HEK293T (cell line): Measurements from ENCODE around the gene GIGYF2.

ENCODE experiments used
- ARNT ChIP-seq: fragments of 450-650 bp; IDR thresholded peaks from 2 replicates; pipeline ENCODE4 v1.6.1; 2017; ENCODE audit warnings: mild to moderate bottlenecking
- BHLHE40 ChIP-seq: fragments of 450-650 bp; IDR thresholded peaks from 2 replicates; pipeline ENCODE4 v1.6.1; 2016; ENCODE audit warnings: mild to moderate bottlenecking, moderate library complexity, borderline replicate concordance
- FOXA1 ChIP-seq: fragments of 450-650 bp; IDR thresholded peaks from 2 replicates; pipeline ENCODE4 v1.6.1; 2016; ENCODE audit warnings: mild to moderate bottlenecking
- FOXM1 ChIP-seq: fragments of 450-650 bp; IDR thresholded peaks from 2 replicates; pipeline ENCODE4 v1.6.1; 2017; ENCODE audit warnings: mild to moderate bottlenecking, borderline replicate concordance
- HDGF ChIP-seq: fragments of 450-650 bp; IDR thresholded peaks from 2 replicates; pipeline ENCODE4 v1.6.1; 2017; ENCODE audit warnings: antibody characterized with exemption, borderline replicate concordance
- L3MBTL2 ChIP-seq: fragments of 450-650 bp; conservative IDR thresholded peaks from 2 replicates; pipeline ENCODE4 v1.6.1; 2016; ENCODE audit warnings: mild to moderate bottlenecking
- LEF1 ChIP-seq: fragments of 450-650 bp; IDR thresholded peaks from 2 replicates; pipeline ENCODE4 v1.6.1; 2017; ENCODE audit warnings: mild to moderate bottlenecking, borderline replicate concordance
- SP1 ChIP-seq: fragments of 450-650 bp; IDR thresholded peaks from 2 replicates; pipeline ENCODE4 v1.6.1; 2017
- SUZ12 ChIP-seq: fragments of 450-650 bp; IDR thresholded peaks from 2 replicates; pipeline ENCODE4 v1.6.1; 2016; ENCODE audit warnings: mild to moderate bottlenecking
- ZNF384 ChIP-seq: fragments of 450-650 bp; IDR thresholded peaks from 2 replicates; pipeline ENCODE4 v1.6.1; 2016

DNA sequence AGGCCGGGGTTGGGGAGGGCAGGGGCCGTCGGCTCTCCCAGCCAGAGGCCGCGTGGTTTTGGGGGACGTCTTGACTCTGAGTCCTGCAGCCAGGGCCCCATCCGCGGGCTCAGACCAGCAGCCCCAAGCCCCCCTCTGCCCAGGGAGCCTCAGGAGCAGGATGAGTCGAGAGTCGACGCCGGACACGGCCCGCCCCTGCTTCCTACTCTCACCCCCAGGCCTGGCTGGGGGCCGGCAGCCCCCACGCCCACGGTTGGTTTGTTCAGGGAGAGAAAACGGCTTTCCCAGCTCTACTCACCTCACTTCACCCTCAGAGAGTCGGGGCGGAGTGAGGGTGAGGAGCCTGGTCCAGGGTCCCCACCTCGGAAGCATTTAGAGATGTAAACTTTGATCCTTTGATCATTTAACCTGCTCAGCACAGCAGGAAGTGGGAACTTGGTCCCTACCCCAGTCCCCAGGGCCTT is 179.9 kb downstream of the GIGYF2 start:
- no peak for TF ChIP-seq ARNT
- no peak for TF ChIP-seq SP1
- no peak for TF ChIP-seq SUZ12
- TF ChIP-seq ZNF384: no peak
- TF ChIP-seq FOXA1: no peak
- no peak for TF ChIP-seq HDGF
- no peak for TF ChIP-seq L3MBTL2
- TF ChIP-seq FOXM1: no peak
- TF ChIP-seq BHLHE40: no peak
- no peak for TF ChIP-seq LEF1
